ENCODE measurements around the gene MED25.

Gene MED25

DNA sequence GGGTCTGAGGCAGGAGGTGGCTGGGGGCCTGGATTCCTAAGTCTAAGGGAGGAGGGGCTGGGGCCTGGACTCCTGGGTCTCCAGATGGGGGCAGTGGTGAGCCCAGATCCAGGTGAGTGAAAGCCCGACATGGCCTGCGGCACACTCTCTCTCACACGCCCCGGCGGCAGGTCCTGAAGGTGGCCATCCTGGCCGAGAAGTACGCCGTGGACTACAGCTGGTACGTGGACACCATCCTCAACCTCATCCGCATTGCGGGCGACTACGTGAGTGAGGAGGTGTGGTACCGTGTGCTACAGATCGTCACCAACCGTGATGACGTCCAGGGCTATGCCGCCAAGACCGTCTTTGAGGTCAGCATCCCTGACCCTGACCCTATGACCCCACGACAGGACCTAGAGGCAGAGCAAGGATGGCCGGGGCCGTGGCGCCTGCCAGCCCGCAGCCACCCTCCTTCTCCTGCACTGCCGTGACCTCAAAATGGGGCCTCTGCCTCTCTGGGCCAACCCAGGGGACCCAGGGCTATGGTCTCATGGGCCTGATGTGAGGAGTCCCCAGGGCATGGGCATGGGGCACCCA is 18.2 kb upstream of the MED25 start:
- DNase-seq: no peak

DNA sequence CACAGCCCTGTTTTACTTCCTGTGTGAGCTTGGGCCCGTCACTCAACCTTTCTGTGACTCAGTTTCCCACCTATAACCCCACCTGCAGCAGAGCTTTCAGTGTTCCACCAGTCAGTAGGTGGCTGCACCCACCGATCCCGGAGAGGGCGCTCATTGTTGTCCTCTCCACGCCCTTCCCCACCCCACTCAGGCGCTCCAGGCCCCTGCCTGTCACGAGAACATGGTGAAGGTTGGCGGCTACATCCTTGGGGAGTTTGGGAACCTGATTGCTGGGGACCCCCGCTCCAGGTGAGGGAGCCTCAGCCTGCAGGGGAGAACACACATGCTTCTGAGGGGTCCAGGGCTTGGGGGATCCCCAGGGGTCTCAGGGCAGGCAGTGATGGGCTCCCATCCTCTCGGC is 17.3 kb upstream of the MED25 start:
- no peak for DNase-seq

- no peak for DNase-seq
Measured at GRCh38 chr19:49801401-49801888, 16.6 kb upstream of the MED25 start.

GRCh38 chr19:49801966-49802661 is 16.0 kb upstream of the MED25 start:
- DNase-seq: no peak

DNA sequence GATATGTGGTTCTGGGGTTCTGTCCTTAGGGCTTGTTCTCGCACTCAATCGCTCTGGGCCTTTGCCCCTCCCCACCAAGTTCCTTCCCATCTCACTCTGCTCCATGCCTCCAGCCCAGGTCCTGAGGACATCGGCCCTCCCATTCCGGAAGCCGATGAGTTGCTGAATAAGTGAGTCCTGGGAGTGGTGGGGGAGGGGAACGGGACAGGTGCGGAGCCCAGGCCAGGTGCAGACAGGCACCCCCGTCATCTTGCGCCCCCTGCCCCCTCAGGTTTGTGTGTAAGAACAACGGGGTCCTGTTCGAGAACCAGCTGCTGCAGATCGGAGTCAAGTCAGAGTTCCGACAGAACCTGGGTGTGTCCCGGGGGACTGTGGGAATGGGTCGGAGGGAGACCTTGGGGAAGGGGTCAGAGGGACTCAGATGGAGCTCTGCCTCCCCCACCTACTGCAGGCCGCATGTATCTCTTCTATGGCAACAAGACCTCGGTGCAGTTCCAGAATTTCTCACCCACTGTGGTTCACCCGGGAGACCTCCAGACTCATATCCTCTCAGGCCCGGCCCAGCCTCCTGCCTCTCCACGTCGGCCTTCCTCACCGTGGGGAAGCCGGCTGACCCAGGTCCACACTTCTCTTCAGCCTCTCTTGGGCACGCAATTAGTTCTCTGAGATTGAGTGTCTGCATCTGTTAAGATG is 15.1 kb upstream of the MED25 start:
- DNase-seq: no peak

- no peak for DNase-seq
Measured at GRCh38 chr19:49803529-49803856, 14.6 kb upstream of the MED25 start.

GRCh38 chr19:49805822-49806619 is 12.1 kb upstream of the MED25 start:
- no peak for DNase-seq

DNA sequence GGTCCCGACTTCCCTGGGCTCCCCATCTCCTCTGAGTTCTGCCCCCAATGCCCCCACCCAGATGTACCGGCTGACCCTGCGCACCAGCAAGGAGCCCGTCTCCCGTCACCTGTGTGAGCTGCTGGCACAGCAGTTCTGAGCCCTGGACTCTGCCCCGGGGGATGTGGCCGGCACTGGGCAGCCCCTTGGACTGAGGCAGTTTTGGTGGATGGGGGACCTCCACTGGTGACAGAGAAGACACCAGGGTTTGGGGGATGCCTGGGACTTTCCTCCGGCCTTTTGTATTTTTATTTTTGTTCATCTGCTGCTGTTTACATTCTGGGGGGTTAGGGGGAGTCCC is 11.5 kb upstream of the MED25 start:
- no peak for DNase-seq

GRCh38 chr19:49807058-49807903 is 10.8 kb upstream of the MED25 start:
- no peak for DNase-seq

DNA sequence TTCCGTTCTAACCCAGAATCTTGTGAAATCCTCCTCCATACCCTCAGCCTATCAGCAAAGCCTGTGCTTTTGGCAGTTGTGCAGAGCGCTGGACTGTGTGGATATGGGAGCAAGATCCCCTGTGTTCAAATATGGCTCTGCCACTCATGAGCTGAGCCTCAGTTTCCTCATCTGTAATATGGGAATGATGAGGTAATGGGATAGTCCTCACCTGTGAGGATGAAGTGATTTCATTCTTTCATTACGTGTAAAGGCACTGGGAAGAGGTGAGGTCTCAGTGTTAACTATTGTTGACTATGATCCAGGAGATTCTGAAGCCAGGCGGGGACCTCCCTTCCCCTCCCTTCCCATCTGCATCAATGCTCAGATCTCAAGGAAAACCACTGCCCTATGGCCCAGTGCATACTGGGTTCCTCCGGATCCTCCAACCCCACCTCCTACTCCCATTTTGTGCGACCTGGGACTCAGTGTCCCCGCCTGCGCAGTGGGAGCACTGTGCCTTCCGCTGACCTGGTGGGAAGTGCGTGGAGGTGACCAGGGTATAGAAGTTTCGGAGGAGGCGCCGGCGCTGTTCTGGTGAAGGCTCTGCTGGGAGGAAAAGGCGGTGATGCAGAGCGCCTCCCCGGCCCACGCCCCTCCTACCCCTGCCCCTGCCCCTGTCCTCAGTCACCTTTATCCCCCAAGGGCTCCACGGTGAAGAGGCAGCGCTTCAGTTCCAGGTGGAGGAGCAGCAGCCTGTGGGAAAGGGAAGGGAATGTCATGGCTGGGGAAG is 10.0 kb upstream of the MED25 start:
- no peak for DNase-seq

DNA sequence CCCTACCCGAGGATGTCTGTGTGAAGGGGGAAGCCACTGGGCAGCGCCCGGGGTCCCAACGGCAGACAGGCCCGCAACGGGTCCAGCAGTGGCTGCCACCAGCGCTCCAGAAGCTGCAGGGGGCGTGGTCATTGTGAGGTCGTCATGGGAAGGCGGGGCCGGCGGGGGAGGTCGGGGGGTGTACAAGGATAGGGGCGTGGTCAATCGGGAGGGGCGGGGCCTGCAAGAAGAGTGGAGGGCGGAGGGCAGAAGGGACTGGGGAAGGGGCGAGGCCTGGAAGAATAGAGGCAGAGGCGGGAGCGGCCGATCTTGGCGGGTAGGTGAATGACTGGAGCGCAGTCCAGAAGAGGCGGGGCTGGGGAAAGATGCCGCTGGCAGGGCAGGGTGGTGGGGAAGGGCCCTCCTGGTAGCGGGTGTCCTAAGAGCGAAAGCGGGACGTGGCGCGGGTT is 9.4 kb upstream of the MED25 start:
- DNase-seq: peak; percentile 80

DNA sequence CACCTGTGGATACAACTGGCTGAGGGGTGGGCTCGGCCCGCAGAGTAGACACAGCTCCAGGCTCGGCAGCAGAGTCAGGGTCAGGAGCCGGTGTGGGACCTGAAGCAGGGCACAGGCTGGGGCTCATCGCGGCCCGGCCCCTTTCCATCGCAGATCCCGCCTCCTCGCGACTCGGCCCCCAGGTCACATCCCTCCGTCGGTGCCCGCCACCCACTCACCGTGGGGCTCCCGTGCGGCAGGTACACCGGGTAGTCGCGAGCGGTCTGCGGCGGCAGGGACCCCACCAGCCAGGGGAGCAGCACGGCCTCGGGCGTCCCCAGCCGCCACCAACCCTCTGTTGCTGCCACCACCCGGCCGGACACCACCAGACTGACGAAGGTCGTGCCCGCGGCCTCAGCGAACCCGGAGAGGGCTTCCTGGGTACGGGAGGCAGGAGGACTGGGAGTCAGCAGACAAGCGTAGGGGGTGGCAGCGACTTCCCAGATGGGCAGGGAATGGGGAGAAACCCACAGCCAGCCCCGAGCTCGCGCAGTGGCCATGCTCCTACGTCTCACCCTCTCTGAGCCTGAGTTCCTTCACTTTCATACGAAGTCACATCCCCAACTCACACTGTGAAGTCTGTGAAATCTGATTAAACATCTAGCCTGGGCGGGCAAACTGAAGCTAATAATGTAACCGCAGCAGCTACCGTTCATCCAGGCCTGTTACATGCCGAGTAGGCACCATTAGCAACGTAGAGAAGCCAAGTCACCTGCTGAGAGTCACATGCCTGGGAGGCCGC is 8.7 kb upstream of the MED25 start:
- DNase-seq: peak; percentile 37

GRCh38 chr19:49809941-49810389 is 8.1 kb upstream of the MED25 start:
- DNase-seq: no peak

- DNase-seq: no peak
Measured at GRCh38 chr19:49811328-49811727, 6.8 kb upstream of the MED25 start.

GRCh38 chr19:49812452-49812996 is 5.6 kb upstream of the MED25 start:
- no peak for DNase-seq

- peak; percentile 90 for DNase-seq
Measured at GRCh38 chr19:49812997-49813861, 4.9 kb upstream of the MED25 start, which contains the start of gene FUZ. Gene FUZ (minus strand): TSS chr19:49813292. CDS start chr19:49813106, 186 bp downstream.

GRCh38 chr19:49814010-49814409 is 4.1 kb upstream of the MED25 start:
- DNase-seq: no peak

DNA sequence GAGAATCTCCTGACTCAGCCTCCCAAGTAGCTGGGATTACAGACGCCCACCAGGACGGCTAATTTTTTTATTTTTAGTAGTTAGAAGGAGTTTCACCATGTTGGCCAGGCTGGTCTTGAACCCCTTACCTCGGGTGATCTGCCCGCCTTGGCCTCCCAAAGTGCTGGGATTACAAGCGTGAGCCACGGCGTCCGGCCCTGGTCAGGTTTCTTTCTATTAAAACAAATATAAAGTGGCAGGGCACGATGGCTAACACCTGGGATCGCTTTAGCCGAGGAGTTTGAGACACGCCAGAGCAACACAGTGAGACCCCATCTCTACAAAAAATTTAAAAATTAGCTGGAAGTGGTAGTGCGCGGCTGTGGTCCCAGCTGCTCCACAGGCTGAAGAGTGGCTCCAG is 1.5 kb upstream of the MED25 start:
- no peak for DNase-seq

DNA sequence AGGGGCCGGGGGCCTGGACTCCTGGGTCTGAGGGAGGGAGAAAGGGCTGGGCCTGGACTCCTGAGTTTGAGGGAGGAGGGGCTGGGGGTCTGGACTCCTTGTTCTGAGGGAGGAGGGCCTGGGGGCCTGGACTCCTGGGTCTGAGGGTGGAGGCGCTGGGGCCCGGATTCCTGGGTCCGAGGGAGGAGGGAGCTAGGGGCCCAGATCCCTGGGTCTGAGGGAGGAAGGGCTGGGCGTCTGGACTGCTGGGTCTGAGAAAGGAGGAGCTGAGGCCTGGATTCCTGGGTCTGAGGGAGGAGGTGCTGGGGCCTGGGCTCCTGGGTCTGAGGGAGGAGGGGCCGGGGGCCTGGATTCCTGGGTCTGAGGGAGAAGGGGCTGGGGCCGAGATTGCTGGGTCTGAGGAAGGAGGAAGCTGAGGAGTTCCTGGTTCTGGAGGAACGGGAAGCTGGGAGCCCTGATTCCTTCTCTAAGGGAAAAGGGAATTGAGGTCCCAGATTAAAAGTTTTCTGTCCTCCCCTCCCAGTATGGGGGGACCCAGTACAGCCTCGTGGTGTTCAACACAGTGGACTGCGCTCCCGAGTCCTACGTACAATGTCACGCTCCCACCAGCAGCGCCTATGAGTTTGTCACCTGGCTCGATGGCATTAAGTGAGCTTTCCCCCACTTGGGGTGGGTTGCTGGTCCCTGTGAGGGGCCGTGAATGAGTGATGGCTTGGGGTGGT is 721 bp downstream of the MED25 start:
- no peak for DNase-seq

All from activated gamma-delta T cell treated with Interleukin-2 at 50 U/mL for 16 hours (primary cell).